Endodermal cell (in vitro differentiated cells): ENCODE measurements around the gene GRIK3. TPM values are rescaled to one million over a fixed set of nuclear protein-coding genes. Genes with fewer than 3 reads are reported as not detected.
A peak's percentile ranks its signal among the peaks of the same experiment; 100 is the strongest.

Source experiments
- DNase-seq: peaks from one replicate; pipeline ENCODE4 v3.0.0-alpha.2; 2017
- H3K27ac ChIP-seq: 2 replicates; pipeline ENCODE4 v1.5.1; 2013; ENCODE audit warnings: mild to moderate bottlenecking, low read depth, low read length, moderate library complexity
- H3K27me3 ChIP-seq: 2 replicates; pipeline ENCODE4 v1.6.1; 2013; ENCODE audit warnings: mild to moderate bottlenecking, low read length, moderate library complexity; ENCODE audit not compliant: insufficient read depth, control insufficient read depth, poor library complexity, severe bottlenecking
- H3K36me3 ChIP-seq: 2 replicates; pipeline ENCODE4 v1.7.0; 2013; ENCODE audit warnings: mild to moderate bottlenecking, low read length, moderate library complexity; ENCODE audit not compliant: control insufficient read depth, insufficient read depth
- H3K4me1 ChIP-seq: one replicate; pipeline ENCODE4 v1.7.0; 2013; ENCODE audit warnings: low read length; ENCODE audit not compliant: control insufficient read depth, insufficient read depth
- H3K4me3 ChIP-seq: 2 replicates; pipeline ENCODE4 v1.5.1; 2013; ENCODE audit warnings: mild to moderate bottlenecking, low read length, moderate library complexity
- H3K9ac ChIP-seq: 2 replicates; pipeline ENCODE4 v1.6.1; 2013; ENCODE audit warnings: mild to moderate bottlenecking, low read length, moderate library complexity; ENCODE audit not compliant: poor library complexity, severe bottlenecking; ENCODE audit errors: extremely low read depth
- H3K9me3 ChIP-seq: 2 replicates; pipeline ENCODE4 v1.6.1; 2013; ENCODE audit warnings: mild to moderate bottlenecking, low read length, moderate library complexity; ENCODE audit not compliant: control insufficient read depth
- H3K27ac Mint-ChIP-seq: 2 replicates; pipeline ENCODE4 v1.8.0; 2020; ENCODE audit warnings: mixed read lengths
- H3K27me3 Mint-ChIP-seq: 2 replicates; pipeline ENCODE4 v1.8.0; 2021; ENCODE audit warnings: mild to moderate bottlenecking, mixed read lengths; ENCODE audit not compliant: insufficient read depth
- H3K36me3 Mint-ChIP-seq: 2 replicates; pipeline ENCODE4 v1.8.0; 2020; ENCODE audit warnings: low read depth, mixed read lengths
- H3K4me1 Mint-ChIP-seq: 2 replicates; pipeline ENCODE4 v1.8.0; 2020; ENCODE audit warnings: mixed read lengths
- H3K4me3 Mint-ChIP-seq: 2 replicates; pipeline ENCODE4 v1.8.0; 2020; ENCODE audit warnings: mild to moderate bottlenecking, moderate library complexity, mixed read lengths
- H3K9me3 Mint-ChIP-seq: 2 replicates; pipeline ENCODE4 v1.8.0; 2020; ENCODE audit warnings: mild to moderate bottlenecking, mixed read lengths
- CTCF ChIP-seq: fragments of 200-600 bp; sonication (generic); conservative IDR thresholded peaks from 2 replicates; pipeline ENCODE4 v1.5.0; 2021; ENCODE audit warnings: antibody characterized with exemption, mild to moderate bottlenecking
- WGBS, 2 experiments: methylation state at CpG; one replicate each; pipeline versions ENCODE4 v1.1.5 to v1.1.7; 2013; ENCODE audit warnings: missing lambda C conversion rate in 2 of 2, mixed read lengths in 1 of 2; ENCODE audit not compliant: insufficient coverage in 1 of 2, insufficient read length in 1 of 2; 5-methylcytosine and 5-hydroxymethylcytosine counted together
- total RNA-seq, 2 donors: library from RNA; stranded (reverse); fragmentation: NEBNext Ultra II Directional in 1 of 2; extraction: Animal tissue kit (Norgen Biotek cat#: 25700) in 1 of 2; gene quantifications; 2 replicates in 1 of 2; 3 replicates in 1 of 2; pipeline ENCODE4 v1.2.1, GENCODE V29; 2021

The GRIK3 gene
- total RNA-seq, 2 donors from 2014 or later, result 13.4 to 32.4 TPM

- TF ChIP-seq CTCF, result no peak
- H3K27me3 ChIP-seq, result peaks cover 69% of the 10 kb centered on the region
- no peak for DNase-seq
- H3K9me3 ChIP-seq, result no peaks in the 10 kb centered on the region
- peaks cover 21% of the 10 kb centered on the region for H3K4me1 Mint-ChIP-seq
- H3K27ac ChIP-seq, result no peak overlapping the region
- no peak overlapping the region for H3K9ac ChIP-seq
- WGBS, 2 experiments, result 72 to 100% methylated on average over 1 to 9 of the region's 9 CpGs
- H3K27me3 Mint-ChIP-seq, result peaks cover 83% of the 10 kb centered on the region
- H3K4me3 Mint-ChIP-seq, result peak overlapping the region; percentile 61
- H3K27ac Mint-ChIP-seq, result no peak overlapping the region
- H3K36me3 Mint-ChIP-seq, result no peaks in the 10 kb centered on the region
- H3K36me3 ChIP-seq, result no peaks in the 10 kb centered on the region
- H3K4me3 ChIP-seq, result peak overlapping the region; percentile 80
- no peaks in the 10 kb centered on the region for H3K9me3 Mint-ChIP-seq
- peaks cover 12% of the 10 kb centered on the region for H3K4me1 ChIP-seq
Observed at GRCh38 chr1:37031871-37032270, 2.4 kb downstream of the GRIK3 start.

DNA sequence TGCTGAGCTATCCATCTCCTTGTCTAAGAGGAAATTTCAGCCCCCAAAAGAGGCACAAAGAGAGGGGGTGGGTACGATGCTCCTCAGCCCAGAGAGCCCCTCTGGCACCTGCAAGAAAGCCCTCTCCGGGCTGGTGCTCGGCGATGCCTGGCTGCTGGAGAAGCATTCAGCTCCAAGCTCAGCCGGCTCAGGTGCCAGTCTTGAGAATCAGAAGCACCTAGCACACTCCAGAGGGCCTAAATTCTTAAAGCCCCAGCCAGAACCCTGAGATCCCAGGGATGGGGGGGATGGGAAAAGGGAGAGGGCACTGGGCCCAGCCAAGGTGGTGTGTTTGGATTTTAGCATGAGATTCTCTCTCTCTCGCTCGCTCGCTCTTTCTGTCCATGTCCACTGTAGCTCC, 2.9 kb downstream of the GRIK3 start:
- no peak overlapping the region for H3K4me3 Mint-ChIP-seq
- no peaks in the 10 kb centered on the region for H3K36me3 ChIP-seq
- H3K4me1 ChIP-seq, result peaks cover 12% of the 10 kb centered on the region
- 75 to 85% methylated on average over 2 to 8 of the region's 8 CpGs for WGBS, 2 experiments
- no peak overlapping the region for H3K27ac Mint-ChIP-seq
- no peak overlapping the region for H3K4me3 ChIP-seq
- DNase-seq, result no peak
- peaks cover 20% of the 10 kb centered on the region for H3K4me1 Mint-ChIP-seq
- peaks cover 78% of the 10 kb centered on the region for H3K27me3 Mint-ChIP-seq
- H3K36me3 Mint-ChIP-seq, result no peaks in the 10 kb centered on the region
- H3K9ac ChIP-seq, result no peak overlapping the region
- no peaks in the 10 kb centered on the region for H3K9me3 ChIP-seq
- H3K27me3 ChIP-seq, result peaks cover 65% of the 10 kb centered on the region
- TF ChIP-seq CTCF, result no peak
- no peaks in the 10 kb centered on the region for H3K9me3 Mint-ChIP-seq
- no peak overlapping the region for H3K27ac ChIP-seq

DNA sequence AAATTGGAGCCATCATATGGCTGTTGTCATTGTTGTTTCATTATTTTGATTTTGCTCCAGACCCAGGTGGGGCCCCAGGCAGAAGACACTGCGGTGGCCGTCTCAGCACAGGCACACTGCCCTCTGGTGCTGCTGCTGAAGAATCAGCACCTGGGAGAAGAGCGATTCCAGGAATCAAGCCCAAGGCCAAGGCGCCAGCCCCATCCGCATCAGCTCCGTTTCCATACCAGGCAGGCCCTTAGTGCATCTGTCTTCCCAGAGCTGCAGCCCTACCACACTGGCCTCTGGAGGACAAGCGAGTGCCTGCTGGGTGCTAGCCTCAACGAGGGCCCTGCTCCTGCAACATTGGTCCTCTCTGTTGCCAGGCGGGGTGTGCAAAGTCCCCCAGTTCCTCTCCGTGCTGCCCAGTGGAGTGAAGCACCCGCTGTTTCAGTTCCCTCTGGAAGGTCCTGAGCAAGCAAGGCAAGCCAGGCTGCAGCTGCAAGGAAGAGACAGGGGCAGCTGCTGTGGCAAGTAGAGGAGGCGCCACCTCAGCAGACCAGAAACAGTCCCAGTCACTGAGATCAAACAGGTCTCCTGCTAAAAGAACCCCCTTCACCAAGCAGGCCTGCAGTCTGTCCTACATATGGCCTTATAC, 5.2 kb downstream of the GRIK3 start:
- H3K9ac ChIP-seq, result no peak overlapping the region
- Mint-ChIP-seq H3K27me3 (peaks cover 57% of the 10 kb centered on the region), H3K36me3 (no peaks in the 10 kb centered on the region), H3K4me1 (peaks cover 5% of the 10 kb centered on the region), H3K4me3 (no peak overlapping the region), H3K27ac (no peak overlapping the region), H3K9me3 (no peaks in the 10 kb centered on the region)
- no peak overlapping the region for H3K27ac ChIP-seq
- H3K36me3 ChIP-seq, result no peaks in the 10 kb centered on the region
- H3K4me3 ChIP-seq, result no peak overlapping the region
- WGBS, 2 experiments, result 52 to 66% methylated on average over 6 to 12 of the region's 12 CpGs
- peaks cover 8% of the 10 kb centered on the region for H3K4me1 ChIP-seq
- peak; percentile 84 for TF ChIP-seq CTCF
- DNase-seq, result peak; percentile 85
- peaks cover 44% of the 10 kb centered on the region for H3K27me3 ChIP-seq
- H3K9me3 ChIP-seq, result no peaks in the 10 kb centered on the region
